Esophagus muscularis mucosa (tissue), 4 donors: ENCODE data around the gene GRAMD2B.

ENCODE experiments used
- CTCF ChIP-seq, 3 experiments: fragments of 200-600 bp in 2 of 3; fragments of 450-650 bp in 1 of 3; sonication (generic) in 2 of 3; IDR thresholded peaks; one replicate each; pipeline ENCODE4 v1.5.1; 2017 to 2019; ENCODE audit warnings: antibody characterized with exemption in 3 of 3, mild to moderate bottlenecking in 2 of 3, moderate library complexity in 1 of 3
- EP300 ChIP-seq: sonication (generic); formaldehyde crosslinking; IDR thresholded peaks from one replicate; pipeline ENCODE4 v1.6.1; 2017; ENCODE audit warnings: antibody characterized with exemption
- POLR2A ChIP-seq: fragments of 450-650 bp; IDR thresholded peaks from one replicate; pipeline ENCODE4 v1.6.1; 2017; ENCODE audit warnings: antibody characterized with exemption, moderate library complexity, mild to moderate bottlenecking, low read depth
- POLR2AphosphoS5 ChIP-seq, 2 donors: sonication (generic); formaldehyde crosslinking; IDR thresholded peaks; one replicate each; pipeline ENCODE4 v1.6.1; 2017; ENCODE audit warnings: antibody characterized with exemption in 2 of 2

- TF ChIP-seq CTCF (IDR thresholded peaks at IDR 0.05), result no peak
- TF ChIP-seq POLR2A, result no peak
- no peak for TF ChIP-seq POLR2AphosphoS5 (IDR thresholded peaks at IDR 0.05)
- no peak for TF ChIP-seq EP300
Measured at GRCh38 chr5:126374109-126374416, 49.1 kb upstream of the GRAMD2B start.
